SHP77 (cell line): ENCODE results near the gene PTPRF.
"Not testable (repeated sequence)": the region's sequence is repeated elsewhere in the genome, so short reads cannot be mapped to it uniquely, and the experiment has no call there.

Experiments used
- DNase-seq, 2 experiments: peaks; one replicate each; lab custom pipeline; 2025; lab: John Stamatoyannopoulos, UW

Gene PTPRF

DNA sequence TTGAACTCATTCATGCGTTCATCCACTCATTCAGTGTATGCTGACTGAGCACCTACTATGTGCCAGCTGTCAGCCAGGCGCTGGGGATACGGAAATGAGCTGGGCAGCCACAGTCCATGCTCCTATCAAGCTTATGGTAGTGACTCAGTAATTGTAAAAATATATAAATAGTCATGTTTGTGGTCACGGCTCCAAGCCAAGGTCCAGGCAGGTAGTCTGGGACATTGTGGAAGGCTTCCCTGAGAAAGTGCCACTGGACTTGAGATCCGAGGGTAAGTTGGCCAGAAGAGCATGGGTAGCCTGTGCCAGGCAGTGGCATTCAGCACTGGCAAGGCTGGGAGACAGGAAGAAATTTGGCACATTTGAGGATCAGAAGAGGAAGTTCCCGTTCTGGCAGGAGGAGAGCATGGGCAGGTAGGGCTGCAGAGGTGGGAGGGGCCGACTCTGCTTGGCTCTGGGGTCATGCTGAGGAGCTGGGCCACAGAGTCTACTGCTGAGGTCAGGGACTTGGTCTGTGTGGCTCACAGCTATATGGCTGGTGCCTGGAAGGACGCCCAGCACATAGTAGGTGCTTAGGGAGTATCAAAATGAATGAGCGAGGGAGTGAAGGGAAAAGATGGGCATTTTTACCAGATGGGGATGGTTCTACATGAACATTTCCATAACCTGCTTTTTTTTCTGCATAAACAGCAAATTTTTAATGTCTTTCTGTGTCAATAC, 6.9 kb downstream of the PTPRF start:
- DNase-seq, result no peak

DNA sequence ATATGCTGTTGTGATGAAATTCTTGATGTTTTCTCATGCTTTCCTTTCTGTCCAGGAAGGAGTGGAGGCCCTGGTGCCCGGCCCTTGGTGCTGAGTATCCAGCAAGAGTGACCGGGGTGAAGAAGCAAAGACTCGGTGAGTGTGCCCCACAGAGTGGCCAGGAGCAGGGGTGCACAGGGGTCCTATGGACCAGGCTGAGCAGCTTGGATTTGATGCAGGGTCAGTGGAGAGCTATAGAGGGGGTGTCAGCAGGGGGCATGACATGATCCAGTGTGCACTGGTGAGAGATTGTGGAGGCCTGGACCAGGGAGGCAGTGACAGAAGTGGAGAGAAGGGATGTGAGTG, 7.4 kb downstream of the PTPRF start:
- no peak for DNase-seq

DNA sequence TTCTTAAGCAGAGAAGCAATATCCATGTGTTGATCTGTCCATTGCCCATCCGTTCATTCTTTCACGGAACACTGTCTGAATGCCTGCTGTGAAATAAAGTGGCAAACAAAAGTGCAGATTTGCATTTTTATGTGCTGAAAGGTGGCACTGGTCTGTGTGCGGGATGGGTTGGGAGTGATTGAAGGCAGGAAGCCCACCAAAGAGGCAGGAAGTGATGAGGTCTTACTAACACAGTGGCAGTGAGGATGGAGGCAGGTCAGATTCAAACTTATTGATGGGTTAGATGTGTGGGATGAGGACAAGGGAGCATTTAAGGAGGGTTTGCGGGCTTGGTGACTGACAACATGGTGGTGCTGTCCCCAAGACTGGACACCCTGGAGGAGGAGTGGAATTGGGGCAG, 8.3 kb downstream of the PTPRF start:
- DNase-seq, result no peak

DNA sequence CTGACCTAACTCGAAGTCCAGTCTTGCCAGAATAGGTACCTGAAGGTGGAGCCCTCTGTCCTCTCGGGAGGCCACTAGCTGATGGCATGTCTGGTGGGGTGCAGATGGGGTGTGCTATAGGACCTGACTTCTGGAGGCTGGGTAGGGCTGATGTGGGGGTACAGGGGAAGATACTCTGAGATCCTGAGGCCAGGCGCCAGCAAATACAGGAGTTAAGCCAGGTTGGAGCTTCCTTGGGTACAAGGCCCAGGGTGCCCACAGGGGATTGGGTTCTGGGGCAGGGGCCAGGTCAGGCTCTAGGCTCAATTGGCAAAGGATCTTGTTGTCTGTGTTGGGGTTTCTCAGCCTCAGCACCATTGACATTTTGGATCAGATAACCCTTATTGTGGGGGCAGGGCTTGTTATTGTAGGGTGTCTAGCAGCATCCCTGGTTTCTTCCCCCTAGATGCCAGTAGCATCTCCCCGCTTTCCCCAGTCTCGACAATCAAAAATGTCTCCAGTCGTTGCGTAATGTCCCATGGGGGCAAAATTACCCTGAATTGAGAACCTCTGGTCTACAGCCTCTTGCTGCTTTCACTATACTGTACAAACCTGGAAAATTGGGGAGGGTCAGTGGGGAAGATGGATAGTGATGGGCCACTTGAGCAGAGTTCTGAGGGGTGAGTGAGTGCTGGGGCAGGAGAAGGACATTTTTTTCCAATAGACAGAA, 9.2 kb downstream of the PTPRF start:
- DNase-seq, result no peak

DNA sequence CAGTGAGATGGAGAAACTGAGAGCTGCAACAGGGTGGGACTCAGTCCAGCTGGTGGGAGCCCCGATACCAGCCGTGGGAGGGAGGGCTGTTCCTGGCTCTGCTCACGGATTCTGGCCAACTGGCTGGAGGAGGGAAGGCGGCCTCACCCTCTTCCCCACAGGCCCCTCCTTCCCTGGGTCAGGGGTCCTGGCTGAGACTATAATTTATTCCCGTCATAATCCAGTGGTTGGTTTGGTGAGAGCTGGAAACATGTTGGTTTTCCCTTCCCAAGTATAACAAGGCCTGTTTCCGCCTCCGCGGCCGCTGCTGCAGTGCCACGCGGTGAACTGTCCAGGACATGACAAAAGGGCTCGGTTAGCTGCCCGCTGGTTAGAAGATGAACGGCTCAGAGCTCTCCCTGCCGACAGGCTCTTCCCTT, 10.0 kb downstream of the PTPRF start:
- DNase-seq, result no peak

DNA sequence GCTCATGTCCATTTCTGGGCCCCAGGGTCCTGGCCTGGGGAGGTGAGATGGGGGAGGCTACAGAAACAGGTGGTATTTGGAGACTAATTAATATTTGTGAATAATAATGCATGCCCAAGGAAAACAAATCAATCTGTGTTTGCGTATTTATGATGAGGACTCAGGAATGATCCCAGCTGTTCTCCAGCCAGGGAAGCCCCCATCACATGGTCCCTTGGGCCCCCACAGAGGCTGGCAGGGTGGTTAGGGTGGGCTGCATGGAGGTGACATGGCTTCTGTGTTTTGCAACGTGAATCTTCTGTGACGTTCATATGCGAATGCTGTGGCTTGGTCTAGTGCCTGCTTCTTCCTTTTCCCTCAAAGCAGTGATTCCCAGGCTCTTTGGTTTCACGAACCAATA, 10.5 kb downstream of the PTPRF start:
- DNase-seq, result no peak

DNA sequence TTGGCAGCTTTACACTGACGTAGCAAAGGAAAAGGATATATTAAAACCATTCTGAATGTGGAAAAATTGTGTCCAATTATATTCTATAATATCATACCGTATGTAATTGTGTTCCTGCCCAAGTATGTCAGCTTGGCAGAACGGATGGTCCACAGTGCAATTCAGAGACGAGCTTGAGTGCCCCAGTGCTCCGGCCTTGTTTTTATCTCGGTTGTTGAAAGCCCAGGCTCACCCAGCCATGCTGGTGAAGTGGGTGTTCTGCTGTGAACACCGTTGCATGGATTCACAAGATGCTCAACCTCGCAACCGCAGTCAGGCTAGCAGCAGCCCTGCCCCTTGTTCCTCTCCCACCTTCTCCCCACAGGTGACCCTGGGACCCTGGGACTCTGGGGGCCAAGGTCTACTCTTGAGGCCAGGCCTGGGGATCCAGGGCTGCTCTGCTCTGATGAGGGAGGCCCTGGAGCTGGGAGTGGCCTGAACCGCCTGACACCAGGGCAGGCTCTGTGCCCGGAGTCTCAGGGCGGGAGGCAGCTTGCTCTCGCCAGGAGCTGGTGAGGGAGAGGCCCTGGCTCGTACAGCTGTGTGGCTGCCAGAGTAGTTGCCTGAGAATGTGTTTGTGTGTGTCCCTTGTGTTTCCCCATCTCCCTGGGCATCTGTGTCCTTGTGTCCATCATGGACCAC, 11.2 kb downstream of the PTPRF start:
- no peak for DNase-seq

DNA sequence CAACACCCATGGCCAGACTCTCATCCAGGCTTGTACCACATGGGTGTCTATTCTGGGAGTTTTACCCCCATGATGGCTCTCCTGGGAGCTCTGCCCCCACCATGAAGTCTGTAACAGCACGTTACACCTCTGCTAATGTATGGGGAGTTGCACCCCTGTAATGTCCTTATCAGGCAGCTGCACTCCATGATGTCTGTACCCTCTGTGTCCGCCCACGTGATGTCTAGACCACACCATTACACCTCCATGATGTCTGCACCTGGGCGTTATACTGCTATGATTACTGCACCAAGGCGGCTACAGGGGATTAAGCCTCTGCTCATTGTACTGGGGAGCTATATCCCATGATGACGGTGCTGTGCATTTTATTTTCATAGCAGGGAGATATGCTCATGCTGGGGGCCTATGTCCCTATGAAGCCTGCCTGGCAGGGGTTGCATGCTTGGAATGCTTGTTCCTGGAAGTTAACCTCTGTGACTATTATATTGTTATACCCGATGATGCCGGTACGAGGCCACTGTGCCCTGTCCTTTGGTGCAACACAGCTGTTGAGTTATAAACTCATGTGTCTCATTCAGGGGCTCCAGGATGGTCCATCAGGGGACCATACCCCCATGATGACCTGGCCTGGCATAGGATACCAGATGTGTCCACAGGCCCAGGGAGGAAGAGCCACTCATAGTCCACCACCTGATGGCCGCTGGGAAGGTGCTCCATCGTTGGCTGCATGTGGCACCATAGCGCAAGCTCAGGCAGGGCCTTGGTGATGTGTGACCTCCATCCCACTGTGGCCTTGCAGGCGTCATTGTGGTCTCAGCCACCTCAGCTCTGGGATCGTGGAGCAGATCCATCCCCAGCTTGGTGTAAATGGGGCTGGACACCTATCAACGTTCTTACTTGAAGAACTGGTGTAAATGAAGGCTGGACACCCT, 12.1 kb downstream of the PTPRF start:
- DNase-seq, result no peak

DNA sequence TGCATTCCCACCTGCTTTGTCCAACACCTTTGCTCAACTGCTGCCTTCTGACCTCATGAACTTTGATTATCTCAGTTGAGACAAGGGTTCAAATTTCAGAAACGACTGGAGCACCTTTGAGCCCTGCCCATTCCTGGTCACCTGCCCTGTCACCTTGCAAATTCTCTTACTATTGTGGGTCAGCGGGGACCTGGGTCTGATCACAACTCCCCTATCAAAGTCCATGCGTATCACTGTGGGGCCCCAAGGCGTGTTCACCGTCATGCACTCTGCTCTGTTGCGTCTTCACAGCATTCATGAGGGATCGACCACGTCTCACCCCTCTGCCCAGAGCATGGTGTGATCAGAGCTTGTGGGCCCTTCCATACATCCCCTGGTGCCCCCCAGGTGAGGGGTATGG, 12.9 kb downstream of the PTPRF start:
- DNase-seq, result no peak

DNA sequence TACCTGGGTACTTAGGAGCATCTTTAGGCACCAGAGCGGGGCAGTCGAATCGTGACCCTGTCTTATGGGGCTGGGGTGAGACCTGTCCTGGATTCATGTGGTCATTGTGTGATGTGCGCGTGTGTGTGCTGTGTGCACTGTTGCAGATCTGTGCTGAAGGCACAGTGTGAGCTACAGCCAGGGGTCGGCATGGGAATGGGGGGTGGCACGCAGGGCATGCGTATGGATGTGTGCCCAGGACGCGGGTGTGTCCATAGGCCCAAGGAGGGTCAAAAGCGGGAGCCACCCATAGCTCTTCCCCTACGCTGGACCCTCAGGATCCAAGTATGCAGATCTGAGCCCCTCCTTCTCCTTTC, 14.6 kb downstream of the PTPRF start:
- DNase-seq, result no peak

DNA sequence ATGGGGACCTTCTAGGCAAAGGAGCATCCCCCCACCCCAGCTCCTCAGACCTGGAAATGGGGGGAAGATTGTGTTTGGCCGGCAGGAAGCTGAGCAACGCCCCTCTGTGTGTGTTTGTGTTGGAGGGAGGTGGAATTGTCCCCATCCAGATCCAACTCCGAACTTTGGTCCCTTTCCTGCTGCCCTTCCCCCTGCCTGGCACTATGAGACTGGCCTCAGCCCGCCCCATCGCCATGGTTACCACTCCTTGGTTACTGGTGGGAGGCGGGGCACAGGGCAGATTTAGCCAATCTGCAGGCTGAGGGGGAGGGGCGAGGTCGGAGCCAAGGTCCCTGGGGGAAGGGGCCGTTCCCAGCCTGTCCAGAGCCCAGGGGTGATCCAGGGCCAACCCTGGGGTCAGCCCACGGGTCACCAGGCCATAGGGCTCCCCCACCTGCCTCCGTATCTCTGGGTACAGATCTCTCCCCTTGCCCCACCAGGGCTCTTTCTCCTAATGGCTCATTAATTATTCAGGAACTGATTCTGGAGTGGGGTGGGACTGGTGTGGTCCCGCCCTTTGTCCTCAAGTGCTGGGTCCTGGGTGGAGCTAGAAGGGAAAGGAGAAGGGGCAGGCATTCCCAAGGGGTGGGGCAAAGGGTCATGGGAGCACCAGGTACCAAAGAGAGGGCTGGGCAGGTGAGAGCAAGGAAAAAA, 15.2 kb downstream of the PTPRF start:
- DNase-seq, result no peak

DNA sequence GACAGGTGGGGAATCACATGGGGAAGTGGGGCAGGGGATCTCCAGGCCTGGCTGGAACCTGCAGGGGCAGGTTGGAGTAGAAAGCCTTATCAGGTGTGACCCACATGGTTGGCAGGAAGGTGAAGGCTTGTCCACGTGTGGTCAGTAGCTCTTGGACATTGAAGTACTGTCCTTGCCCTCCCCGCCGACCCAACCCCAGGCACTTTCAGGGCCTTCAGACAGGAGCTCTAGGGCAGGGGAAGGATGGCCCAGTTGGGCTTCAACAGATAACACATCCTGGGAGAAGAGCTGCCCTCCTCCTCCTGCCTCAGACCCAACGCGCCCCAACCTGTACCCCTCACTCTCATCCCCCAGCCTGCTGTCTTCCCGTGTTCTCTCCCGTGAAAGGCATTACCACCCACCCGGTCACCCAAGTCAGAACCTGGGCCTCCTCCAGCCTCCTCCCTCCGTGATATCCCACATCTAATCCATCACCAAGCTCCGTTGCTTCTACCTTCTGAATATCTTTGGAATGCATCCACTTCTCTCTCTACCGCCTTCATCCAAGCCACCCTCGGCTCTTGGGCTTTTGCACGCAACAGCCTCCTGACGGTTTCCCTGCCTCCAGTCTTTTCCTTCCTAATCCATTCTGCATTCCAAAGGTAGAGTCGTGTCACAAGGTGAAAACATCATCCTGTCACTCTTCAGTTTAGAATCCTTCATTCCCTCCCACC, 15.9 kb downstream of the PTPRF start:
- no peak for DNase-seq

DNA sequence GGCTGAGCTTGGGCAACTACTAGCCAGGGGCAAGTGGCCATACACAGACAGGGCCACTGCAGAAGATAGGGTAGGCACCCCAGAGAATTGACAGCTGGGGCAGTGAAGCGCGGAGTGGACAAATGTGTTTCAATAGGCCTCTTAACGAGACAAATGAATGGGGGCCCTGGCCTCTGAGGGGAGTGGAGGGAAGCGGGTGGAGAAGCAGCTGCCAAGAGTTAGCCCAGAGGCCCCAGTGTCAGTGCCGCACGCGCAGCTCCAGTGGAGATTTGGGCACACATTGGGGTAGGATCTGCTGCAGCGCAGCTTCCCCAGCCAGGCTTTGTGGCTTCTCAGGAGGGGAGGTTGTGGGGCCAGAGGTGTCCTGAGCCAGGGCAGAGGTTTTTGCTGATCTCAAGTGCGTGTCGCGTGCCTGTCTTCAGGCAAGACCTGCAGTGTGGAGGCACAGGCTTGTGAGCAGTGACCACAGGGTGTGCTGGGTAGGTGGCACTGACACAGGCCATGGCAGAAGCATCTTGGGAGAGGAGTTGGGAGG, 16.9 kb downstream of the PTPRF start:
- DNase-seq, result no peak

DNA sequence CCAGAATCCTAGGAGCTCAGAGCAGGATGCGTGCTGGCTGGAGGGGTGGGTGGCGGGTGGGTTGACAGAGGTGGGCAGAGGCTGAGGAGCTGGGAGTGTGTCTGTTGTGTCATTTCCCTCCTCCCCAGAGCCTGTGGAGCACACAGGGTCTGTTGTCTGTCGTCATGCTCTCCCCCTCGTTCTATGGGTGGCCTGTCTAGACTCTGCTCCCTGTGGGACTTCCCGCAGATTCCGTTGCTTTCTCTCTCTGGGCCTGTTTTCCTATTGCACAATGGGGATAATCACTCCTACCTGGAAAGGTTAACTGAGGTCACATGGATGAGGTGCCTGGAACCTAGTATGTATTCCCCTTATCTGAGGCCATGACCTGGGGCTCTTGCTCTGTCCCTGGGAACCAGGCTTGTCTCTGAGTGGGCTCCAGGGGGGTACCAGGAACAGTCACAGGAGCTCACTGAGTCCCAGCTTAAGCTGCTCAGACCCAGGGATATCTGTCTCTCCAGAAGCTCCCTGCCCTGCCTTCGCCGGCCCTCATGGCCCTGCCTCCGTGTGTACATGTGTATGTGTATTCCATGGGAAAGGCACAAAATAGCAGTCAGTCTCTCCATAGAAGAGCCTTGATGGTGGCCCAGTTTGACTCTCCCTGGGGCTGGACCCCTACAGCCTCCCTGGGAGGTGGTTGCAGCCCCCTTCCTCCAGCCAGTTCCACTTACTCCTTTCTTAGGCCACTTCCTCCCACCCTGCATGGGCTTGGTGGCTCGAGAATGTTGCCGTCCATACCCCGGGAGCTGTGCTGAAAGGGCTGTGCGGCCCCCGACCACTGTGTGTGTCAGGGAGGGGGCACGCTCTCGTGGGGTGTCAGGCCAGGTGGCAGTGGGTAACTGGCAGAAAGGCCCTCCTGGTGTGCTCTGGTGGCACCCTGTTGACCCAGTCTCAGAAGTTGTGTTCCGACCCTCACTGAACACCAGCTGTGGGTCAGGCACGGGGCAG, 17.9 kb downstream of the PTPRF start:
- no peak for DNase-seq

DNA sequence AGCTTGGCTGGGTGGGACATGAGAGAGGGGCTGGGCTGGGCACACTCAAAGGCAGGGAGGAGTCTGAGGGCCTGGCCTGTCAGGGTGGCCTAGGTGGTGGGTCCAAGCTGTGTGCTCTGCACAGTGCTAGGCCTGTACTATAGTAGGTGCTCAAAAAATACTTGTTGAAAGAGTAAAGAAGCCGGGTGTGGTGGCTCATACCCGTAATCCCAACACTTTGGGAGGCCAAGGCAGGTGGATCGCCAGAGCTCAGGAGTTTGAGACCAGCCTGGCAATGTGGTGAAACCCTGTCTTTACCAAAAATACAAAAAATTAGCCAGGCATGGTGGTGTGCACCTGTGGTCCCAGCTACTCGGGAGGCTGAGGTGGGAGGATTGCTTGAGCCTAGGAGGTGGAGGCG, 18.7 kb downstream of the PTPRF start:
- not testable (repeated sequence) for DNase-seq

DNA sequence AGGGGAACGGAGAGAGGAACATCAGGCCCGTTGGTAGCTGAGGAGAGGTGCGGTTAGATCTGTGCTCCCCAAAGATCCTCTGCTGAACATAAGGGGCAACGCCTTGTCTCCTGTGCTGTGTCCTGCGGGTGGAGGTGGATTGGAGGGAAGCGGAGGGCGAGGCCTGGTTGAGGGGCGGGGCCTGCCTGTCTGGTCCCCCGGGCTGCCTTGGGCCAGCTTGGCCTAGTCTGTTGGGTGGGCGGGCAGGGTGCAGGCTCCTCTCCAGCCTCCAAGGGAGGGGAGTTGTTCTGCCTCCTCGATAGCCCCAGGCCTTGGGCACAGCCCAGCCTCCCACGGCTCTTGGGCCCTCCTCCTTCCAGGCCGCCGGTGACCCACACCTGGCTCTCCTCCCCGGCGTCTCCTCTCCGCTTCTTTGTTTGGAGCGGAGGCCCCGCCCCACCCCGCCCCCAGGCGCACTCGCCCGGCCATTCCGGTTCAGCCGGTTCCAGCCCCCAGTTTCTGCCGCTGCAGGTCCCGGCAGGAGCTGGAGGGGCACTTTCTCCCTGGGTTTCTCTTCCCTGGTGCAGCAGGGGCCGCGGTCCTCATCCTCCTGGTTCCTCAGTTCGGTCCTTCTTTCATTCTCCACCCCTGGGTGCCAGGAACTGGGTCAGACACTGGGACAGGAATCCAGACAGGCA, 19.4 kb downstream of the PTPRF start:
- no peak for DNase-seq

DNA sequence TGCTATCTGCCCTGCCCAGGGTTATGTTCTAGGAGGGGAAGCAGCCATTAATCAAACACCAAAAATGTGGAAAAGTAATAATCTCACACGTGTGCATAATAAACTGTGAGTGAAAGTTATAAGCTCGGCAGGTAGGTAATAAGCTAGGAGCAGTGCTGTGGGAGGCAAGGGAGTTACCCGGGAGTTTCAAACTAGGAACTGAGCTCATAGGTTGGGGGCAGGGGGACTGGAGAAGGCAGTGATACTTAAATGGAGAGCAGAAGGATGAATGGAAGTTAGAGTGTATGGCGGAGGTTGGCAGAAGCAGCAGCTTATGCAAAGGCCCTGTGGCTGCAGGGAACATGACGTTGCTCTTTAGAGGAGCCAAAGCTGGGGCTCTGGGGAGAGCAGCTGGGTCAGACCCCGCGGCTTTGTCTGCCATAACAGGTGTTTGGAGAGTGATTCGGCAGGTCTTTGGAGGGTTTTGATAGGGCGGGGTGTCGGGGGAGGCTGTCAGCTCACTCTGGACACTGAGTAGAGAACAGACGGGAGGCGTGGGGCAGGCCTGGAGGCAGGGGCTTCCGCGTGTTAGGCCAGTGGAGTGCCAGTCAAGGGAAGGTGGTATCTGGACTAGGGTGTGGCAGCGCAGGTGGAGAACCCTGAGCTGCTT, 20.0 kb downstream of the PTPRF start:
- no peak for DNase-seq

DNA sequence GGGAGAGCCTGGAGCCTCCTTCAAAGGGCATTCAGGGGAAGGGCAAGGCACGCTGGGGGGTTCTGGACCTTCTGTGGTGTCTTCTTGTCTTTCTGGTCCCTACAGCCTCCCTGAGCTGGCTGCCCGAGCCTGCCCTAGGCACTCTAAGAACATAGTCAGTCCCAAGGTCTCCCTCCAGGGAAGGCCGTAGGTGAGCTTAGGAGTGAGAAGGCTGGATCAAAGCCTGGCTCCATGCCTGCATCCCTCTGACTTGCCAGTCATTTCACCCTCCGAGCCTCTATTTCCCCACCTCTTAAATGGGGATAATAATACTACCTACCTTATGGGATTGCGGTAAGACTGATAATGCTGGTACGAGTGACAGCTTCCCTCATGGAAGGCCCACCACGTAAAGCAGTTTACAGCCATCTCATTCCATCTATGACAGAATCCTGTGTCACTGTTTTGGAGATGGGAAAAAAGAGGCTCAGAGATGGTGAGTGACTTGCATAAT, 20.8 kb downstream of the PTPRF start:
- DNase-seq, result no peak
